Smooth muscle cell (in vitro differentiated cells): ENCODE results near the gene C1D. TPM values are rescaled to one million over a fixed set of nuclear protein-coding genes. Genes with fewer than 3 reads are reported as not detected.

Source experiments
- DNase-seq: peaks from one replicate; lab custom pipeline; 2025; ENCODE audit not compliant: unreplicated experiment; lab: John Stamatoyannopoulos, UW
- H2AFZ ChIP-seq: fragments of 200-600 bp; sonication (generic); 2 replicates; pipeline ENCODE4 v1.6.0; 2016; ENCODE audit warnings: antibody characterized with exemption, low read depth, mild to moderate bottlenecking
- H3F3A ChIP-seq: fragments of 200-600 bp; sonication (generic); 2 replicates; pipeline ENCODE4 v1.6.0; 2017; ENCODE audit warnings: antibody characterized with exemption, low read depth
- H3K27ac ChIP-seq: fragments of 200-600 bp; sonication (generic); 2 replicates; pipeline ENCODE4 v1.5.1; 2016; ENCODE audit warnings: low read depth, mild to moderate bottlenecking
- H3K27me3 ChIP-seq: fragments of 200-600 bp; sonication (generic); 2 replicates; pipeline ENCODE4 v1.6.1; 2016; ENCODE audit warnings: low read depth, mild to moderate bottlenecking
- H3K36me3 ChIP-seq: fragments of 200-600 bp; sonication (generic); 2 replicates; pipeline ENCODE4 v1.5.1; 2016; ENCODE audit warnings: low read depth
- H3K4me1 ChIP-seq: fragments of 200-600 bp; sonication (generic); 2 replicates; pipeline ENCODE4 v1.5.1; 2016; ENCODE audit warnings: low read depth
- H3K4me2 ChIP-seq: fragments of 200-600 bp; sonication (generic); 2 replicates; pipeline ENCODE4 v1.6.0; 2016; ENCODE audit warnings: mild to moderate bottlenecking
- H3K4me3 ChIP-seq: fragments of 200-600 bp; sonication (generic); 2 replicates; pipeline ENCODE4 v1.5.1; 2016; ENCODE audit warnings: mild to moderate bottlenecking
- H3K79me2 ChIP-seq: fragments of 200-600 bp; sonication (generic); 2 replicates; pipeline ENCODE4 v1.6.0; 2016; ENCODE audit warnings: low read depth, mild to moderate bottlenecking
- H3K9ac ChIP-seq: fragments of 200-600 bp; sonication (generic); 2 replicates; pipeline ENCODE4 v1.6.0; 2016; ENCODE audit warnings: low read depth
- H3K9me3 ChIP-seq: fragments of 200-600 bp; sonication (generic); replicated peaks from 2 replicates; pipeline ENCODE4 v1.5.1; 2016; ENCODE audit warnings: low read depth
- H4K20me1 ChIP-seq: fragments of 200-600 bp; sonication (generic); 2 replicates; pipeline ENCODE4 v1.6.0; 2016; ENCODE audit warnings: low read depth
- CTCF ChIP-seq: fragments of 200-600 bp; sonication (generic); IDR thresholded peaks from 2 replicates; pipeline ENCODE4 v1.5.1; 2017; ENCODE audit warnings: borderline replicate concordance, mild to moderate bottlenecking, antibody characterized with exemption; ENCODE audit not compliant: insufficient read depth, poor library complexity, severe bottlenecking
- whole genome bisulfite sequencing: methylation state at CpG from one replicate; pipeline ENCODE4 v1.1.7; 2016; ENCODE audit warnings: low lambda C conversion rate; 5-methylcytosine and 5-hydroxymethylcytosine counted together
- polyA plus RNA-seq: library from polyadenylated mRNA; unstranded; fragments of >200 nt; fragmentation: Nextera tagmentation; extraction: Ambion mirVana; gene quantifications from 2 replicates; pipeline ENCODE4 v1.2.1, GENCODE V29; 2016
- total RNA-seq: library from RNA; depleted of rRNA; stranded (reverse); fragments of >200 nt; gene quantifications from 2 replicates; pipeline ENCODE4 v1.2.3, GENCODE V29; 2014

C1D gene
- total and polyA plus RNA-seq, 2 experiments from 2014 or later: 25.8 to 53.8 TPM

DNA sequence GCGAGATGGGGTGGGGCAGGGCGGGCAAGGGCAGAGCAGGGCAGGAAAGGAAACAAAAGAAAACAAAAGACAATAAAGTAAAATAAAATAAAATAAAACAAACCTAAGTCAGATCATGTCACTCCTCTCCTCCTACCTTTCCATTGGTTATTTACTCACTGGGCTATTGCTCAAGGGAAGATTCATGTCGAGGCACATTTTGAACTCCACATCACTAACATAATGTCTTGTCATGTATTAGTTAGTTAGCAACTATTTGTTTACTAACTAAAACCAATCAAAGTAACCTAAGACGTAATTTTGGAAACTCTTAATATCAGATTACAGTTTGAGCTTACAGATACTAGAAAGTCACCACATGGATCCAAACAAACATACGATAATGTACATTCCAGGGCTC, 2.2 kb downstream of the C1D start:
- TF ChIP-seq CTCF: no peak

GRCh38 chr2:68059784-68060525, 2.8 kb downstream of the C1D start:
- Histone ChIP-seq H3K4me1 (peaks cover 24% of the 10 kb centered on the region), H3K27ac (peak overlapping the region; percentile 1), H3K4me3 (no peak overlapping the region), H3K4me2 (peak overlapping the region; percentile 6), H3K79me2 (peaks cover 77% of the 10 kb centered on the region), H3K9ac (no peak overlapping the region), H2AFZ (no peak overlapping the region), H3K27me3 (no peaks in the 10 kb centered on the region), H4K20me1 (peaks cover 57% of the 10 kb centered on the region), H3K9me3 (no peaks in the 10 kb centered on the region), H3F3A (no peaks in the 10 kb centered on the region), H3K36me3 (no peaks in the 10 kb centered on the region)
- DNase-seq: no peak
- no peak for TF ChIP-seq CTCF
- 65% methylated on average over 12 of the region's 12 CpGs for WGBS

More for the DNA sequence above, 2.2 kb downstream of the C1D start:
- Histone ChIP-seq H3K9me3 (no peaks in the 10 kb centered on the region), H3K9ac (no peak overlapping the region), H4K20me1 (peaks cover 50% of the 10 kb centered on the region), H2AFZ (no peak overlapping the region), H3K27me3 (no peaks in the 10 kb centered on the region), H3K4me2 (peak overlapping the region; percentile 96), H3K36me3 (no peaks in the 10 kb centered on the region), H3K27ac (peak overlapping the region; percentile 1), H3K4me1 (peaks cover 24% of the 10 kb centered on the region), H3K79me2 (peaks cover 70% of the 10 kb centered on the region), H3K4me3 (peak overlapping the region; percentile 83), H3F3A (no peaks in the 10 kb centered on the region)
- no peak for DNase-seq
- over 99% methylated on average over 5 of the region's 5 CpGs for WGBS

- Histone ChIP-seq H3K9ac (no peak overlapping the region), H3K9me3 (no peaks in the 10 kb centered on the region), H3K4me2 (no peak overlapping the region), H4K20me1 (peaks cover 79% of the 10 kb centered on the region), H2AFZ (no peak overlapping the region), H3K79me2 (peaks cover 98% of the 10 kb centered on the region), H3K27me3 (no peaks in the 10 kb centered on the region), H3F3A (no peaks in the 10 kb centered on the region), H3K4me3 (no peak overlapping the region), H3K27ac (no peak overlapping the region), H3K4me1 (peaks cover 15% of the 10 kb centered on the region), H3K36me3 (no peaks in the 10 kb centered on the region)
- TF ChIP-seq CTCF: no peak
- 92% methylated on average over 3 of the region's 3 CpGs for WGBS
- no peak for DNase-seq
These were observed 5.0 kb downstream of the C1D start for GRCh38 chr2:68057658-68058396.
